HepG2 (cell line): ENCODE data around the gene CHFR.
"Not testable (repeated sequence)": the region's sequence is repeated elsewhere in the genome, so short reads cannot be mapped to it uniquely, and the experiment has no call there.

Source experiments
- FIP1L1 ChIP-seq: fragments of 200-400 bp; formaldehyde crosslinking; IDR thresholded peaks from 2 replicates; pipeline ENCODE4 v1.6.1; 2018; ENCODE audit warnings: low read depth, mild to moderate bottlenecking, low read length, moderate library complexity, borderline replicate concordance; ENCODE audit not compliant: insufficient read depth
- MYC ChIP-seq: sonication (generic); formaldehyde crosslinking; IDR thresholded peaks from 2 replicates; pipeline ENCODE4 v1.9.0; 2021; ENCODE audit warnings: missing genetic modification reagents, borderline replicate concordance
- PCBP2 ChIP-seq: fragments of 200-400 bp; formaldehyde crosslinking; optimal IDR thresholded peaks from 2 replicates; pipeline ENCODE3; 2018; ENCODE audit warnings: low read length, low read depth; ENCODE audit not compliant: poor library complexity, severe bottlenecking
- POLR2A ChIP-seq, 2 experiments: IDR thresholded peaks; 2 replicates each; pipeline ENCODE4 v1.6.1; 2011; ENCODE audit warnings: low read depth in 2 of 2, low read length in 2 of 2, mild to moderate bottlenecking in 1 of 2, moderate library complexity in 1 of 2; ENCODE audit not compliant: insufficient read depth in 1 of 2

- not testable (repeated sequence) for TF ChIP-seq POLR2A (IDR thresholded peaks at IDR 0.05; ENCODE audit: insufficient read depth in 1 of 2, low read depth in 2 of 2, low read length in 2 of 2); MYC (CRISPR knock-in tag); PCBP2; FIP1L1
Observed at GRCh38 chr12:132936921-132937320, 49.5 kb upstream of the CHFR start.
